Right cardiac atrium (tissue), 5 donors: ENCODE data around the gene TEX11. TPM values are rescaled to one million over a fixed set of nuclear protein-coding genes. Genes with fewer than 3 reads are reported as not detected.
"Not testable (repeated sequence)": the region's sequence is repeated elsewhere in the genome, so short reads cannot be mapped to it uniquely, and the experiment has no call there.

Experiments used
- ATAC-seq, 2 donors: fragments of 200-7000 bp; cut with Tn5 transposase; one replicate each; pipeline versions ENCODE4 v1.8.0 to v1.9.1; 2020; ENCODE audit warnings: moderate library complexity in 2 of 2, mild to moderate bottlenecking in 1 of 2
- DNase-seq, 3 donors: peaks; one replicate each; pipeline ENCODE4 v3.0.0-alpha.2; 2020
- H3K27ac ChIP-seq: one replicate; pipeline ENCODE4 v1.5.1; 2013; ENCODE audit warnings: mild to moderate bottlenecking, low read length, control low read depth, moderate library complexity
- H3K27me3 ChIP-seq: one replicate; pipeline ENCODE4 v1.6.1; 2013; ENCODE audit not compliant: control insufficient read depth, insufficient read depth
- H3K4me1 ChIP-seq: one replicate; pipeline ENCODE4 v1.6.1; 2013; ENCODE audit warnings: low read length; ENCODE audit not compliant: control insufficient read depth, insufficient read depth
- H3K4me3 ChIP-seq: one replicate; pipeline ENCODE4 v1.5.1; 2013; ENCODE audit warnings: low read length, control low read depth
- H3K9me3 ChIP-seq: one replicate; pipeline ENCODE4 v1.6.1; 2013; ENCODE audit warnings: low read length; ENCODE audit not compliant: control insufficient read depth
- WGBS: extraction: QIAGEN DNeasy Blood & Tissue Kit; methylation state at CpG from one replicate; pipeline ENCODE4 v1.1.7; 2013; 5-methylcytosine and 5-hydroxymethylcytosine counted together
- intact Hi-C, 4 donors: fragments of 100-400 bp; cut with DNase I; formaldehyde crosslinking; loops; one replicate each; pipeline versions ENCODE4 v1.11.0 to v1.14.0; 2022 to 2023
- polyA plus RNA-seq: library from polyadenylated mRNA; stranded (reverse); fragments of 200-250 nt; gene quantifications from one replicate; pipeline ENCODE4 v1.2.3, GENCODE V29; 2013
- total RNA-seq, 4 donors: library from RNA; stranded (reverse); fragmentation: NEBNext Ultra II Directional; extraction: Animal tissue kit (Norgen Biotek cat#: 25700); gene quantifications; one replicate each; pipeline ENCODE4 v1.2.1, GENCODE V29; 2021
- donor health status: healthy with polysubstance abuse.
- donor health status: DM: no; HTN: yes; CAD: no.
- donor health status: DM: no; HTN: no; CAD: no.
- donor health status: DM: no; HTN: yes; CAD: no; lungs with severe emphysema.
- donor health status: DM: yes; HTN: yes; CAD: no.

TEX11 gene
- total and polyA plus RNA-seq, 5 donors: 0.09 to 0.25 TPM; not detected in 3

GRCh38 chrX:70527610-70528345 lies 380.7 kb downstream of the TEX11 start:
- DNase-seq (no peak), ATAC-seq (no peak)
- Histone ChIP-seq H3K9me3 (no peaks in the 10 kb centered on the region), H3K4me1 (no peaks in the 10 kb centered on the region), H3K27ac (no peak overlapping the region), H3K27me3 (no peaks in the 10 kb centered on the region), H3K4me3 (no peak overlapping the region)
- 57% methylated on average over 3 of the region's 3 CpGs for WGBS
- intact Hi-C loops: no loop called here

- no peak for DNase-seq
- ATAC-seq: no peak
These were observed 381.5 kb downstream of the TEX11 start for GRCh38 chrX:70527053-70527452.

GRCh38 chrX:70525733-70526132 lies 382.8 kb downstream of the TEX11 start:
- ATAC-seq (no peak), DNase-seq (no peak)
- Histone ChIP-seq H3K27ac (no peak overlapping the region), H3K4me1 (no peaks in the 10 kb centered on the region), H3K27me3 (no peaks in the 10 kb centered on the region), H3K4me3 (no peak overlapping the region), H3K9me3 (no peaks in the 10 kb centered on the region)
- 69% methylated on average over 8 of the region's 8 CpGs for WGBS
- intact Hi-C loops: no loop called here

More at GRCh38 chrX:70527053-70527452, 381.5 kb downstream of the TEX11 start:
- no peaks in the 10 kb centered on the region for H3K9me3 ChIP-seq
- intact Hi-C loops: no loop called here
- no peak overlapping the region for H3K4me3 ChIP-seq
- no peak overlapping the region for H3K27ac ChIP-seq
- H3K4me1 ChIP-seq: no peaks in the 10 kb centered on the region
- H3K27me3 ChIP-seq: no peaks in the 10 kb centered on the region

- H3K4me3 ChIP-seq, ATAC-seq, intact Hi-C loops, DNase-seq, H3K27ac ChIP-seq, H3K4me1 ChIP-seq, H3K9me3 ChIP-seq, H3K27me3 ChIP-seq: not testable (repeated sequence)
- WGBS: 87% methylated on average over 1 of the region's 1 CpG
These were observed 392.8 kb downstream of the TEX11 start for GRCh38 chrX:70515692-70516091.

GRCh38 chrX:70515270-70515669 lies 393.2 kb downstream of the TEX11 start:
- H3K27ac ChIP-seq, H3K9me3 ChIP-seq, H3K27me3 ChIP-seq, H3K4me1 ChIP-seq, DNase-seq, ATAC-seq, H3K4me3 ChIP-seq, intact Hi-C loops: not testable (repeated sequence)
- WGBS: 92% methylated on average over 4 of the region's 4 CpGs

GRCh38 chrX:70509078-70509477 lies 399.4 kb downstream of the TEX11 start:
- Histone ChIP-seq H3K4me1 (no peaks in the 10 kb centered on the region), H3K4me3 (no peak overlapping the region), H3K27ac (no peak overlapping the region), H3K9me3 (no peaks in the 10 kb centered on the region), H3K27me3 (no peaks in the 10 kb centered on the region)
- WGBS: 69% methylated on average over 4 of the region's 4 CpGs
- intact Hi-C loops: no loop called here
- ATAC-seq (no peak), DNase-seq (no peak)

- ATAC-seq (no peak), DNase-seq (no peak)
- Histone ChIP-seq H3K4me3 (no peak overlapping the region), H3K27me3 (no peaks in the 10 kb centered on the region), H3K9me3 (no peaks in the 10 kb centered on the region), H3K4me1 (no peaks in the 10 kb centered on the region), H3K27ac (no peak overlapping the region)
- 24% methylated on average over 6 of the region's 6 CpGs for WGBS
- intact Hi-C loops: no loop called here
These were observed 400.1 kb downstream of the TEX11 start for GRCh38 chrX:70508296-70508911.

GRCh38 chrX:70505451-70505841 lies 403.1 kb downstream of the TEX11 start:
- WGBS: 45% methylated on average over 4 of the region's 4 CpGs

GRCh38 chrX:70504772-70505450 lies 403.6 kb downstream of the TEX11 start:
- 69% methylated on average over 6 of the region's 6 CpGs for WGBS
- DNase-seq (no peak), ATAC-seq (no peak)
- Histone ChIP-seq H3K27me3 (no peaks in the 10 kb centered on the region), H3K27ac (no peak overlapping the region), H3K9me3 (no peaks in the 10 kb centered on the region), H3K4me1 (no peaks in the 10 kb centered on the region), H3K4me3 (no peak overlapping the region)
- intact Hi-C loops: no loop called here

More at GRCh38 chrX:70505451-70505841, 403.1 kb downstream of the TEX11 start:
- H3K4me3 ChIP-seq: no peak overlapping the region
- ATAC-seq (no peak), DNase-seq (no peak)
- no peaks in the 10 kb centered on the region for H3K4me1 ChIP-seq
- H3K9me3 ChIP-seq: no peaks in the 10 kb centered on the region
- no peaks in the 10 kb centered on the region for H3K27me3 ChIP-seq
- intact Hi-C loops: no loop called here
- H3K27ac ChIP-seq: no peak overlapping the region

GRCh38 chrX:70500826-70501225 lies 407.7 kb downstream of the TEX11 start:
- Histone ChIP-seq H3K9me3 (no peaks in the 10 kb centered on the region), H3K27ac (no peak overlapping the region), H3K27me3 (no peaks in the 10 kb centered on the region), H3K4me3 (no peak overlapping the region), H3K4me1 (peaks cover 5% of the 10 kb centered on the region)
- no peak for DNase-seq
- intact Hi-C loops: no loop called here
- WGBS: 95% methylated on average over 4 of the region's 4 CpGs
- no peak for ATAC-seq

GRCh38 chrX:70498129-70498528 lies 410.4 kb downstream of the TEX11 start:
- no peak for DNase-seq
- WGBS: 85% methylated on average over 2 of the region's 2 CpGs
- intact Hi-C loops: no loop called here

More at GRCh38 chrX:70498129-70498528, 410.4 kb downstream of the TEX11 start:
- Histone ChIP-seq H3K27ac (no peak overlapping the region), H3K27me3 (no peaks in the 10 kb centered on the region), H3K4me1 (peaks cover 5% of the 10 kb centered on the region), H3K9me3 (no peaks in the 10 kb centered on the region), H3K4me3 (no peak overlapping the region)
- no peak for ATAC-seq
